ENCODE data around the gene ZFP1. TPM values are rescaled to one million over a fixed set of nuclear protein-coding genes. Genes with fewer than 3 reads are reported as not detected.

The ZFP1 gene
- total and polyA plus RNA-seq, 9 of the 15 experiments (the other 6 are each of a cell fraction or from before 2014, with no cell fraction given) = 2.6 to 14.7 (median 11.6) TPM

GRCh38 chr16:75110637-75111513 is 37.4 kb upstream of the ZFP1 start:
- H3K79me2 ChIP-seq (ENCODE audit: control insufficient read depth, insufficient read depth, low read length) = no peaks in the 10 kb centered on the region
- peak; percentile 87 to 93 (median 88) for DNase-seq (ENCODE audit: extremely low read depth in 1 of 4, low spot score in 3 of 4)
- CTCF ChIA-PET (ENCODE audit: low intra/inter-chr PET ratio) = interaction anchor here (0.6 to 2.7 kb wide), 4 partner anchors 24 to 131 kb away, joined by 3 to 42 read pairs (median 4); partner anchors contain the start of gene ZNRF1
- H3K4me1 ChIP-seq (replicated peaks in 1 of 2; ENCODE audit: control insufficient read depth in 2 of 2, insufficient read depth in 2 of 2, low read length in 2 of 2) = peaks cover 11 to 72% of the 10 kb centered on the region in 2 experiments; a peak in 4 of 5 replicates
- FAIRE-seq = peak; percentile 96
- H3K36me3 ChIP-seq (ENCODE audit: control insufficient read depth, insufficient read depth, low read length) = peaks cover 13% of the 10 kb centered on the region; the same call in 2 of the 3 replicates
- peak overlapping the region; percentile 19 to 87; a peak in 3 of 4 replicates for H3K9ac ChIP-seq (ENCODE audit: insufficient read depth in 1 of 2, low read depth in 2 of 2, low read length in 2 of 2)
- H3K27me3 ChIP-seq (ENCODE audit: control insufficient read depth in 2 of 2, insufficient read depth in 2 of 2, low read length in 2 of 2) = no peaks in the 10 kb centered on the region
- H3K9me1 ChIP-seq (ENCODE audit: control insufficient read depth, insufficient read depth, low read length) = peaks cover 3% of the 10 kb centered on the region
- H3K9me3 ChIP-seq (replicated peaks; ENCODE audit: control insufficient read depth, insufficient read depth, low read depth, low read length) = no peaks in the 10 kb centered on the region
- BruUV-seq (replicated peaks) = no TSS peak
- intact Hi-C loops (cut with micrococcal nuclease) = loop anchor here (1.0 to 5.0 kb wide), 3 partner anchors 46 to 113 kb away; no protein-coding TSS in a partner anchor
- WGBS (ENCODE audit: insufficient coverage, low coverage, missing lambda C conversion rate) = 10% methylated on average over 27 of the region's 28 CpGs
- peak; percentile 92 for ATAC-seq
- peak overlapping the region; percentile 83 for H3K4me2 ChIP-seq (ENCODE audit: insufficient read depth, low read length)
- peak overlapping the region; percentile 13; the same call in 2 of the 3 replicates for H3K27ac ChIP-seq (ENCODE audit: extremely low read depth, low read depth, low read length)
- in situ Hi-C loops (cut with MboI) = no loop called here
- POLR2A ChIA-PET = interaction anchor here (0.5 to 2.1 kb wide), 21 partner anchors 9 to 256 kb away, joined by 3 to 13 read pairs (median 4); partner anchors contain the start of gene ZNRF1
- no peaks in the 10 kb centered on the region for H4K20me1 ChIP-seq (replicated peaks; ENCODE audit: control insufficient read depth, insufficient read depth, low read length)
- H3K4me3 ChIP-seq = no peak overlapping the region
- H2AFZ ChIP-seq (ENCODE audit: low read depth, low read length) = peak overlapping the region; percentile 75
- TF ChIP-seq, protein P1, sequence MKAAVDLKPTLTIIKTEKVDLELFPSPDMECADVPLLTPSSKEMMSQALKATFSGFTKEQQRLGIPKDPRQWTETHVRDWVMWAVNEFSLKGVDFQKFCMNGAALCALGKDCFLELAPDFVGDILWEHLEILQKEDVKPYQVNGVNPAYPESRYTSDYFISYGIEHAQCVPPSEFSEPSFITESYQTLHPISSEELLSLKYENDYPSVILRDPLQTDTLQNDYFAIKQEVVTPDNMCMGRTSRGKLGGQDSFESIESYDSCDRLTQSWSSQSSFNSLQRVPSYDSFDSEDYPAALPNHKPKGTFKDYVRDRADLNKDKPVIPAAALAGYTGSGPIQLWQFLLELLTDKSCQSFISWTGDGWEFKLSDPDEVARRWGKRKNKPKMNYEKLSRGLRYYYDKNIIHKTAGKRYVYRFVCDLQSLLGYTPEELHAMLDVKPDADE (conservative IDR thresholded peaks at IDR 0.05; ENCODE audit: control insufficient read depth, low read depth, low read length) = 0 out of 2 replicates have a peak, but pooled peaks have one; percentile 57
- TF ChIP-seq, protein P2, sequence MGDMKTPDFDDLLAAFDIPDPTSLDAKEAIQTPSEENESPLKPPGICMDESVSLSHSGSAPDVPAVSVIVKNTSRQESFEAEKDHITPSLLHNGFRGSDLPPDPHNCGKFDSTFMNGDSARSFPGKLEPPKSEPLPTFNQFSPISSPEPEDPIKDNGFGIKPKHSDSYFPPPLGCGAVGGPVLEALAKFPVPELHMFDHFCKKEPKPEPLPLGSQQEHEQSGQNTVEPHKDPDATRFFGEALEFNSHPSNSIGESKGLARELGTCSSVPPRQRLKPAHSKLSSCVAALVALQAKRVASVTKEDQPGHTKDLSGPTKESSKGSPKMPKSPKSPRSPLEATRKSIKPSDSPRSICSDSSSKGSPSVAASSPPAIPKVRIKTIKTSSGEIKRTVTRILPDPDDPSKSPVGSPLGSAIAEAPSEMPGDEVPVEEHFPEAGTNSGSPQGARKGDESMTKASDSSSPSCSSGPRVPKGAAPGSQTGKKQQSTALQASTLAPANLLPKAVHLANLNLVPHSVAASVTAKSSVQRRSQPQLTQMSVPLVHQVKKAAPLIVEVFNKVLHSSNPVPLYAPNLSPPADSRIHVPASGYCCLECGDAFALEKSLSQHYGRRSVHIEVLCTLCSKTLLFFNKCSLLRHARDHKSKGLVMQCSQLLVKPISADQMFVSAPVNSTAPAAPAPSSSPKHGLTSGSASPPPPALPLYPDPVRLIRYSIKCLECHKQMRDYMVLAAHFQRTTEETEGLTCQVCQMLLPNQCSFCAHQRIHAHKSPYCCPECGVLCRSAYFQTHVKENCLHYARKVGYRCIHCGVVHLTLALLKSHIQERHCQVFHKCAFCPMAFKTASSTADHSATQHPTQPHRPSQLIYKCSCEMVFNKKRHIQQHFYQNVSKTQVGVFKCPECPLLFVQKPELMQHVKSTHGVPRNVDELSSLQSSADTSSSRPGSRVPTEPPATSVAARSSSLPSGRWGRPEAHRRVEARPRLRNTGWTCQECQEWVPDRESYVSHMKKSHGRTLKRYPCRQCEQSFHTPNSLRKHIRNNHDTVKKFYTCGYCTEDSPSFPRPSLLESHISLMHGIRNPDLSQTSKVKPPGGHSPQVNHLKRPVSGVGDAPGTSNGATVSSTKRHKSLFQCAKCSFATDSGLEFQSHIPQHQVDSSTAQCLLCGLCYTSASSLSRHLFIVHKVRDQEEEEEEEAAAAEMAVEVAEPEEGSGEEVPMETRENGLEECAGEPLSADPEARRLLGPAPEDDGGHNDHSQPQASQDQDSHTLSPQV (IDR thresholded peaks at IDR 0.05) = peak; percentile 65
- TF ChIP-seq NEUROD1 (IDR thresholded peaks at IDR 0.05; ENCODE audit: borderline replicate concordance, low read depth, low read length, partially characterized antibody) (peak; percentile 45), MEF2A (IDR thresholded peaks at IDR 0.05; ENCODE audit: control insufficient read depth, low read depth, low read length) (no peak), SAP30 (IDR thresholded peaks at IDR 0.05; ENCODE audit: borderline replicate concordance, insufficient read depth, low read depth, low read length, poor library complexity, severe bottlenecking) (peak; percentile 82), MAX (CRISPR knock-in tag; IDR thresholded peaks at IDR 0.05) (peak; percentile 92), SUPT5H (IDR thresholded peaks at IDR 0.05) (peak; percentile 46; the same call in 1 of the 2 replicates), CBX5 (IDR thresholded peaks at IDR 0.05; ENCODE audit: borderline replicate concordance, low read depth) (0 out of 2 replicates have a peak, but pooled peaks have one; percentile 39), LCOR (CRISPR knock-in tag; IDR thresholded peaks at IDR 0.05) (peak; percentile 88; the same call in 1 of the 2 replicates), CREB1 (IDR thresholded peaks at IDR 0.05) (no peak), CREB1 (CRISPR knock-in tag; IDR thresholded peaks at IDR 0.05) (0 out of 2 replicates have a peak, but pooled peaks have one; percentile 35), ATF7 (IDR thresholded peaks at IDR 0.05) (peak; percentile 73)

Data from K562 (cell line).